Type B pancreatic cell (in vitro differentiated cells): ENCODE measurements around the gene IL36G. TPM values are rescaled to one million over a fixed set of nuclear protein-coding genes. Genes with fewer than 3 reads are reported as not detected.

Experiments used
- DNase-seq: peaks from one replicate; pipeline ENCODE4 v3.0.0; 2021; ENCODE audit warnings: mixed read lengths; ENCODE audit not compliant: unreplicated experiment; ENCODE audit errors: extremely low spot score
- H3K27ac Mint-ChIP-seq: 2 replicates; pipeline ENCODE4 v1.8.0; 2021; ENCODE audit warnings: mild to moderate bottlenecking, mixed read lengths
- H3K27me3 Mint-ChIP-seq: 2 replicates; pipeline ENCODE4 v1.8.0; 2021; ENCODE audit warnings: mixed read lengths
- H3K36me3 Mint-ChIP-seq: 2 replicates; pipeline ENCODE4 v1.8.0; 2021; ENCODE audit warnings: mixed read lengths
- H3K4me1 Mint-ChIP-seq: one replicate; pipeline ENCODE4 v1.8.0; 2021; ENCODE audit warnings: mixed read lengths; ENCODE audit not compliant: unreplicated experiment
- H3K4me3 Mint-ChIP-seq: 2 replicates; pipeline ENCODE4 v1.8.0; 2021; ENCODE audit warnings: mild to moderate bottlenecking, mixed read lengths
- H3K9me3 Mint-ChIP-seq: 2 replicates; pipeline ENCODE4 v1.8.0; 2021; ENCODE audit warnings: mixed read lengths
- total RNA-seq: library from RNA; stranded (reverse); gene quantifications from 2 replicates; pipeline ENCODE4 v1.2.1, GENCODE V29; 2021; ENCODE audit warnings: low replicate concordance
- TF ChIP-seq, protein P1 (sequence below): fragments of 200-600 bp; sonication (generic); conservative IDR thresholded peaks from 2 replicates; pipeline ENCODE4 v1.5.0; 2021; ENCODE audit warnings: antibody characterized with exemption, mild to moderate bottlenecking

IL36G gene
- total RNA-seq, 1 donor from 2014 or later, result not detected

DNA sequence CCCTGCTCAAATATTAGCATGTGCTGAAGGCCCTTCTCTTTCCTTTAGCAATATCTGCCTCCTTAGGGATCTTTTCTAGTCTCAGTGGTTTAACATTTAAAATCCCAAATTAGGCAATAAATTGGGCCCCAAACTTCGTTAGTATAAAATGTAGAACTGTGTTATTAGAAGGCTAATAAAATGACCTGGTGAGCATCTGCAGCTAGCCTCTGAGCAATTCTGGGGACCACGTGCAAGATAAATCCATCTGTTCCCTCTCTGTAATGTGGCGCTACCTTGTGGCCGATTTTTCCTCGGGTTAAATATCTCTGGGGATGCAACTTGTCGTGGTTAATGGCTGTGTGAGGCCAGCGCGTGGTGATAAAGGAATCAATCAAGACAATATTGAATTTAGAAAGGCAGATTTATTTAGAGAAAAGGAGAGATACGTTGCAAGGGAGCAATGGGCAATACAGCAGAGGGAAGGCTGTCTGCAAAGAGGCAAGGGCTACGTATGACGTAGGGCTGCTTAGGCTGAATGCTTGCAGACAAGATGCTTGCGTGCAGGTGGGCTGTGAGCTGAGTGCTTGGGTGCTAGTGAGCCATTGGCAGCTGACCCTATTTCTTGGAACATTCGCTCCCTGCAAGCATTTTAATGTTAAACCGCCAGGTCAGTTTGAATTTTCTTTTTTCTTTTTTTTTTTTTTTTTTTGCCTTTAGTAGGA lies 18.5 kb upstream of the IL36G start:
- TF ChIP-seq, protein P1, sequence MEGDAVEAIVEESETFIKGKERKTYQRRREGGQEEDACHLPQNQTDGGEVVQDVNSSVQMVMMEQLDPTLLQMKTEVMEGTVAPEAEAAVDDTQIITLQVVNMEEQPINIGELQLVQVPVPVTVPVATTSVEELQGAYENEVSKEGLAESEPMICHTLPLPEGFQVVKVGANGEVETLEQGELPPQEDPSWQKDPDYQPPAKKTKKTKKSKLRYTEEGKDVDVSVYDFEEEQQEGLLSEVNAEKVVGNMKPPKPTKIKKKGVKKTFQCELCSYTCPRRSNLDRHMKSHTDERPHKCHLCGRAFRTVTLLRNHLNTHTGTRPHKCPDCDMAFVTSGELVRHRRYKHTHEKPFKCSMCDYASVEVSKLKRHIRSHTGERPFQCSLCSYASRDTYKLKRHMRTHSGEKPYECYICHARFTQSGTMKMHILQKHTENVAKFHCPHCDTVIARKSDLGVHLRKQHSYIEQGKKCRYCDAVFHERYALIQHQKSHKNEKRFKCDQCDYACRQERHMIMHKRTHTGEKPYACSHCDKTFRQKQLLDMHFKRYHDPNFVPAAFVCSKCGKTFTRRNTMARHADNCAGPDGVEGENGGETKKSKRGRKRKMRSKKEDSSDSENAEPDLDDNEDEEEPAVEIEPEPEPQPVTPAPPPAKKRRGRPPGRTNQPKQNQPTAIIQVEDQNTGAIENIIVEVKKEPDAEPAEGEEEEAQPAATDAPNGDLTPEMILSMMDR, result peak; percentile 47
- Mint-ChIP-seq H3K36me3 (no peaks in the 10 kb centered on the region), H3K27ac (no peak overlapping the region), H3K27me3 (no peaks in the 10 kb centered on the region), H3K4me1 (no peaks in the 10 kb centered on the region), H3K4me3 (no peak overlapping the region), H3K9me3 (no peaks in the 10 kb centered on the region)
- DNase-seq, result no peak

DNA sequence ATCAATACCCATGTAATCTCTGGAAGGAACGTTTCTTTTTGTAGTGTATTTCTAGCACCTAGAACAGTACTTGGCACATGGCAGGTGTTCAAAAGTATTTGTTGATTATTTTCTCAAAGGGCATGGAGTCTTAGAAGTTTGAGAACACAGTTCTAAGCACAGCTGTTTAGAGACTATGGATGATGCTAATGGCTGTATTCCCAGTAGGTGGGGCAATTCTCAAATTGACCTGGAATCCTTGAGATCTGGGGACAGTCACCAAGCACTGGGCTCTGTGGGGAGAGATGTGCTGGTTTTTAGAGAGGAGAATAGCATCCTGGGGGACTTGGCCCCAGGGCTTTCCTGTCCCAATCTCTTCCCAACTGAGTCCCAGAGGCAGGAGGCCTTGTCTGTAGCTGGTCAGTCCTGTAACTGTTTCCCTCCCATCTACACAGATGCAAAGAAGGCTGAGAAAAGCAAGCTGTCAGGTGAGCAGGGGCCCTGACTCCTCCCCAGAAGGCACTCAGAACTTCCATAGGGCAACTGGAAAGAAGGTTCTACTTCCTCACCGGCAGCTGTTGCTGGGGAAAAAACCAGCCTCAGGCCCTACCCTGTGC lies 17.5 kb upstream of the IL36G start:
- Mint-ChIP-seq H3K4me3 (no peak overlapping the region), H3K4me1 (no peaks in the 10 kb centered on the region), H3K27ac (no peak overlapping the region), H3K27me3 (no peaks in the 10 kb centered on the region), H3K36me3 (no peaks in the 10 kb centered on the region), H3K9me3 (no peaks in the 10 kb centered on the region)
- TF ChIP-seq, protein P1, result no peak
- DNase-seq, result no peak

DNA sequence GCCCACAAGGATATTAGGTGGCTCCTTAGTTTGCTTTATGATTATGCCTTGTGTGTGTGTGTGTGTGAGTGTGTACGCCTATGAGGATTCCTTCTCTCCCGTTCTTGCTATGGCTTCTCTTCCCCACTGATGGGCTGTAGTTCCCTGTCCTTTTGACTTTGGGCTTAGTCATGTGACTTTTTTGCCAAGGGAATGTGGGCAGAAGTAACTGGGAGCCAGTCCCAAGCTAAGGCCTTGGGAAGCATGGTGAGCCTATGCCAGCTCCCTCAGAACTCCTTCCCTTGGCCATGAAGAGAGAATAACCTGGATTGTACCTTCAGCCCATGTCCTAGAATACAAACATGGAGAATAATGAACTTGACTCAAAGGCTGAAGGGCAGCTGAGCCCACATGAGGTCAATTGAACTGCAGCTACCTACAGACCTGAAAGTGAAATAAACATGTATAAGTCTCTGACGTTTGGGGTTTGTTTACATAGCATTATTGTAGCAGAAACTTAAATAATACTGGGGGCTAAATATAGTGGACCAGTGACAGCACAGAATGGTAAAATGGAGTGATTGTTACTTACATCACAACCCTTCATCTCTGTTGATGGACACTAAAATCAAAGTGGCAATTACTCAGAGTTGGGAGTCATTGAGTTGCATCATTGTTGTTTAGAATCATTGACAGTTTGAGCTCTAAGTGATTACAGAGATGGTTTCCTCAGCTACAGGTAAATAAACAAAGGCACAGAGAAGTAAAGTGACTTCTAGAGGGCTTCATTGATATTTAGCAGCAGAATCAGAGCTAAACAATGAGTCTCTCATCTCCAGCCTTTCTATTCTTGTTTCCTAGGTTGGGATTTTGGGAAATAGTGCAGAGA lies 15.3 kb upstream of the IL36G start:
- H3K9me3 Mint-ChIP-seq, result no peaks in the 10 kb centered on the region
- no peak overlapping the region for H3K27ac Mint-ChIP-seq
- no peaks in the 10 kb centered on the region for H3K36me3 Mint-ChIP-seq
- DNase-seq, result no peak
- H3K4me3 Mint-ChIP-seq, result no peak overlapping the region
- H3K4me1 Mint-ChIP-seq, result no peaks in the 10 kb centered on the region
- peaks cover 3% of the 10 kb centered on the region for H3K27me3 Mint-ChIP-seq
- TF ChIP-seq, protein P1, result no peak

DNA sequence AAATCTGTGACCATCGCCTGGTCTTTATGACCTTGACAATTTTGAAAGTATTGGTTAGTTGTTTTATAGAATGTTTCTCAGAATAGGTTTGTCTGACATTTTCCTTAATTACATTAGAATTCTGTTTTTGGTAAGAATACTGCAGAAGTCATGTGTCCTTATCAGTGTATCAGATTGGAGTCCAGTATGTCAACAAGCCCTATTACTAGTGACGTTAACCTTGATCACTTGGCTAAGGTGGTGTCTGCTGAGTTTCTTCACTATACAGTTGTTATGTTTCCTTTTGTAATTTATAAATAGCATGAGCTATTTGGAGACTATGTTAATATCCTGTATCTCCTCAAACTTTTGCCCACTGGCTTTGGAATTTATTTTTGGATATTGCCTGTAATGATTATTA lies 10.8 kb upstream of the IL36G start:
- no peaks in the 10 kb centered on the region for H3K4me1 Mint-ChIP-seq
- H3K27ac Mint-ChIP-seq, result no peak overlapping the region
- no peak overlapping the region for H3K4me3 Mint-ChIP-seq
- TF ChIP-seq, protein P1, result no peak
- peaks cover 24% of the 10 kb centered on the region for H3K27me3 Mint-ChIP-seq
- H3K9me3 Mint-ChIP-seq, result no peaks in the 10 kb centered on the region
- DNase-seq, result no peak
- no peaks in the 10 kb centered on the region for H3K36me3 Mint-ChIP-seq

DNA sequence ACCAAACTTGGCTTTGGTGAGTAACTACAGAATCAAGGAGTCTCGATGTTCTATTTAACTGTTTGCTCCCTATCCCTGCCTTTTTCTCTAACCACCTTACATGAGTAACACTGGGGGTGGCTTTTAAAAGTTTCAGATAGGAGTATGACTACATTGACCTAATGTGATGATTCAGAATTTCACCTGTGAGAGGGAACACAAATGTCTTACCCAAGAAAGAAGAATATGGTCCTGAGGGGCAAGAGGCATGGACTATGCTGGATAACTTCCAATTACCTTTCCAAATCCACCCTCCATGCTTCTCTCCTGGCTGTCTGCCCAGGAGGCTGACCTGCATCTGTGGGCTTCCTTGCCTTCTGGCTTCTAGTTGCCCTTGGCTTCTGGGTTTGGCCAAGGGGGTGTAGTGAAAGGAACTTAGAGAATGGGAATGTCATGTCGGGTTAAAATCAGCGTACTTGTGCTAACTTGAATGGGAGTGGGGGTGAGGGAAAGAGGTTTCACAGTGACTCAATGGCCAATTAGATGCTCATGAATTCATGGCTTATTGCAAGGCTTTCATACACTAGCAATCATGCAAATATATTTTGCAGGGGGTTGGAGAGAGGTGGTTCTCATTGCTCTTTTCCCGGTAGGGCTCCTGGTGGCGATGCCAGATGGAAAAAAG lies 5.3 kb upstream of the IL36G start:
- Mint-ChIP-seq H3K4me3 (no peak overlapping the region), H3K27ac (no peak overlapping the region), H3K27me3 (peaks cover 46% of the 10 kb centered on the region), H3K4me1 (no peaks in the 10 kb centered on the region), H3K9me3 (no peaks in the 10 kb centered on the region), H3K36me3 (no peaks in the 10 kb centered on the region)
- TF ChIP-seq, protein P1, result no peak
- DNase-seq, result no peak
